ENCODE data around the gene FBXO9. TPM values are rescaled to one million over a fixed set of nuclear protein-coding genes. Genes with fewer than 3 reads are reported as not detected.

Gene FBXO9
- total RNA-seq, 1 donor from 2014 or later = 72.5 TPM

DNA sequence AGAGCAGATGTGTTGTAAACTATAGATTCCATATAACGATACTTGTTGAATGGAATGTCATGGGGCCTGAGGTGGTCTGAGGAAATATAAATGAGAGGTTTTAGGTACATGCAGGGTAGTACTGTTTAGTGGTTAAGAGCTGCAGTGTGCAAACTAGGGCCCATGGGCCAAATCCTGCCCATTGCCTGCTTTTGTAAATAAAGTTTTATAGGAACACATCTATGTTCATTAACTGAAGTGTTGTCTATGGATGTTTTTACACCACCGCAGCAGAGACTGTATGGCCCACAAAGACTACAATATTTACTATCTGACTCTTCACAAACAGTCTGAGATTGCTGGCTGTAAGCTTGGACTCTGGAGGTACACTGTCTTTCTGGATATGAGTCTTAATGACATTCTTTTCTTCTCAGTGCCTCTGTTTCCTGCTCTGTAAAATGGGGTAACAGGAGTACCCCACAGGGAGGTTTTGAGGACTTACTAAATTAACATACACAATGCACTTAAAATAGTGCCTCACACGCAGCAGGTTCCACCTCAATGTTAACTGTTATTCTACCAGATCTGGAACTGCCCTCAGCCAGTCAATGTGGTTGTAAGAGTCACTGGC, 70.9 kb downstream of the FBXO9 start:
- Mint-ChIP-seq H3K36me3 (ENCODE audit: low read depth) (no peaks in the 10 kb centered on the region), H3K27ac (ENCODE audit: unreplicated experiment) (no peak overlapping the region), H3K4me1 (ENCODE audit: low read depth) (peaks cover 3% of the 10 kb centered on the region), H3K27me3 (ENCODE audit: low read depth) (peaks cover 2% of the 10 kb centered on the region), H3K4me3 (ENCODE audit: unreplicated experiment) (no peak overlapping the region), H3K9me3 (ENCODE audit: low read depth) (no peaks in the 10 kb centered on the region)
- DNase-seq (ENCODE audit: low spot score) = no peak
- TF ChIP-seq, protein P1, sequence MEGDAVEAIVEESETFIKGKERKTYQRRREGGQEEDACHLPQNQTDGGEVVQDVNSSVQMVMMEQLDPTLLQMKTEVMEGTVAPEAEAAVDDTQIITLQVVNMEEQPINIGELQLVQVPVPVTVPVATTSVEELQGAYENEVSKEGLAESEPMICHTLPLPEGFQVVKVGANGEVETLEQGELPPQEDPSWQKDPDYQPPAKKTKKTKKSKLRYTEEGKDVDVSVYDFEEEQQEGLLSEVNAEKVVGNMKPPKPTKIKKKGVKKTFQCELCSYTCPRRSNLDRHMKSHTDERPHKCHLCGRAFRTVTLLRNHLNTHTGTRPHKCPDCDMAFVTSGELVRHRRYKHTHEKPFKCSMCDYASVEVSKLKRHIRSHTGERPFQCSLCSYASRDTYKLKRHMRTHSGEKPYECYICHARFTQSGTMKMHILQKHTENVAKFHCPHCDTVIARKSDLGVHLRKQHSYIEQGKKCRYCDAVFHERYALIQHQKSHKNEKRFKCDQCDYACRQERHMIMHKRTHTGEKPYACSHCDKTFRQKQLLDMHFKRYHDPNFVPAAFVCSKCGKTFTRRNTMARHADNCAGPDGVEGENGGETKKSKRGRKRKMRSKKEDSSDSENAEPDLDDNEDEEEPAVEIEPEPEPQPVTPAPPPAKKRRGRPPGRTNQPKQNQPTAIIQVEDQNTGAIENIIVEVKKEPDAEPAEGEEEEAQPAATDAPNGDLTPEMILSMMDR (IDR thresholded peaks at IDR 0.05) = no peak

GRCh38 chr6:53139841-53140413, 74.7 kb downstream of the FBXO9 start:
- H3K27ac Mint-ChIP-seq (ENCODE audit: unreplicated experiment) = no peak overlapping the region
- peaks cover 1% of the 10 kb centered on the region for H3K27me3 Mint-ChIP-seq (ENCODE audit: low read depth)
- H3K4me1 Mint-ChIP-seq (ENCODE audit: low read depth) = peaks cover 3% of the 10 kb centered on the region
- H3K9me3 Mint-ChIP-seq (ENCODE audit: low read depth) = no peaks in the 10 kb centered on the region
- no peak for DNase-seq (ENCODE audit: low spot score)
- no peak overlapping the region for H3K4me3 Mint-ChIP-seq (ENCODE audit: unreplicated experiment)
- TF ChIP-seq, protein P1 (IDR thresholded peaks at IDR 0.05) = no peak
- no peaks in the 10 kb centered on the region for H3K36me3 Mint-ChIP-seq (ENCODE audit: low read depth)

DNA sequence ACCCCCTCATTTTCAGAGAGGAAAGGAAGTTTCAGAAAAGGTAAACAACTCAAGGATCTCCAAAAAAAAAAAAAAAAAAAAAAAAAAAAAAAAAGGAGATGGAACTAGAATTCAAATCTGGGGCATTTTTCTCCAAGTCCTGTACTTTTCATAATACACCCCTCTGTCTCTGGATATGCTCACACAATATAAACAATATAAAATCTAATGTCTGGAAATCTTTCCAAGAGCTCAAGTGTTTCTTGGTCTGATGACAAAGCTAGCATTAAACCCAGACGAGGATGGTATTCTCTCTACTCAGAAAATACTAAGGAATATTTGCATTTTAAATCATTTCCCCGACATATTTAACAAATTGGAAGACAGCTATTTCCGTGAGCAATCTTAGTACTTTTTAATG, 77.6 kb downstream of the FBXO9 start:
- no peaks in the 10 kb centered on the region for H3K36me3 Mint-ChIP-seq (ENCODE audit: low read depth)
- TF ChIP-seq, protein P1 (IDR thresholded peaks at IDR 0.05) = no peak
- DNase-seq (ENCODE audit: low spot score) = no peak
- no peaks in the 10 kb centered on the region for H3K9me3 Mint-ChIP-seq (ENCODE audit: low read depth)
- no peak overlapping the region for H3K27ac Mint-ChIP-seq (ENCODE audit: unreplicated experiment)
- no peaks in the 10 kb centered on the region for H3K4me1 Mint-ChIP-seq (ENCODE audit: low read depth)
- peaks cover 1% of the 10 kb centered on the region for H3K27me3 Mint-ChIP-seq (ENCODE audit: low read depth)
- no peak overlapping the region for H3K4me3 Mint-ChIP-seq (ENCODE audit: unreplicated experiment)

DNA sequence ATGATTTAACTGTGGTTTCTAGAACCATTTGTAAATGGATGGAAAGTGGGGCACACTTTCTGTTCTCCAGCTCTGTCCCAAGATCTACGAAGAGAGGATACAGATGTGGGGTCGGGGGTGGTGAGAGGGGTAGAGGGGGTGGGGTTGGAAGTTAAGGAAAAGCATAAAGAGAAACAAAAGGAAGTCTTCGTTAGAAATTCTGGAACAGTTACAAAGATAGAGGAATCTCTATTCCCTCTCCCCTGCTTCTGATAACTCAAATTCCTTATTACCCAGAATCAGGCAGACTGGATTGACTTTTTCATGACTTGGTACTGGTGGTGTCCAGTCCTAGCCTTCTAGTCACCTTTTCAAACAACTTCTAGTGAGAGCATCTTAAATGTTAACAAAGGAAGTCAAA, 78.5 kb downstream of the FBXO9 start:
- Mint-ChIP-seq H3K36me3 (ENCODE audit: low read depth) (no peaks in the 10 kb centered on the region), H3K27me3 (ENCODE audit: low read depth) (peaks cover 1% of the 10 kb centered on the region), H3K27ac (ENCODE audit: unreplicated experiment) (no peak overlapping the region), H3K9me3 (ENCODE audit: low read depth) (no peaks in the 10 kb centered on the region), H3K4me1 (ENCODE audit: low read depth) (no peaks in the 10 kb centered on the region), H3K4me3 (ENCODE audit: unreplicated experiment) (no peak overlapping the region)
- DNase-seq (ENCODE audit: low spot score) = no peak
- TF ChIP-seq, protein P1 (IDR thresholded peaks at IDR 0.05) = no peak

- peaks cover 1% of the 10 kb centered on the region for H3K27me3 Mint-ChIP-seq (ENCODE audit: low read depth)
- no peaks in the 10 kb centered on the region for H3K4me1 Mint-ChIP-seq (ENCODE audit: low read depth)
- H3K9me3 Mint-ChIP-seq (ENCODE audit: low read depth) = no peaks in the 10 kb centered on the region
- no peak for DNase-seq (ENCODE audit: low spot score)
- no peak overlapping the region for H3K4me3 Mint-ChIP-seq (ENCODE audit: unreplicated experiment)
- TF ChIP-seq, protein P1 (IDR thresholded peaks at IDR 0.05) = no peak
- no peak overlapping the region for H3K27ac Mint-ChIP-seq (ENCODE audit: unreplicated experiment)
- H3K36me3 Mint-ChIP-seq (ENCODE audit: low read depth) = no peaks in the 10 kb centered on the region
Observed at GRCh38 chr6:53144802-53145201, 79.6 kb downstream of the FBXO9 start.

Data from chondrocyte (in vitro differentiated cells).